GM18867 (cell line): Measurements from ENCODE around the gene MED14.

ENCODE experiments used
- ATAC-seq: cut with Tn5 transposase; IDR thresholded peaks from one replicate; pipeline ENCODE4 v1.9.1; 2021; ENCODE audit warnings: mild to moderate bottlenecking, moderate library complexity; ENCODE audit not compliant: unreplicated experiment

MED14 gene

DNA sequence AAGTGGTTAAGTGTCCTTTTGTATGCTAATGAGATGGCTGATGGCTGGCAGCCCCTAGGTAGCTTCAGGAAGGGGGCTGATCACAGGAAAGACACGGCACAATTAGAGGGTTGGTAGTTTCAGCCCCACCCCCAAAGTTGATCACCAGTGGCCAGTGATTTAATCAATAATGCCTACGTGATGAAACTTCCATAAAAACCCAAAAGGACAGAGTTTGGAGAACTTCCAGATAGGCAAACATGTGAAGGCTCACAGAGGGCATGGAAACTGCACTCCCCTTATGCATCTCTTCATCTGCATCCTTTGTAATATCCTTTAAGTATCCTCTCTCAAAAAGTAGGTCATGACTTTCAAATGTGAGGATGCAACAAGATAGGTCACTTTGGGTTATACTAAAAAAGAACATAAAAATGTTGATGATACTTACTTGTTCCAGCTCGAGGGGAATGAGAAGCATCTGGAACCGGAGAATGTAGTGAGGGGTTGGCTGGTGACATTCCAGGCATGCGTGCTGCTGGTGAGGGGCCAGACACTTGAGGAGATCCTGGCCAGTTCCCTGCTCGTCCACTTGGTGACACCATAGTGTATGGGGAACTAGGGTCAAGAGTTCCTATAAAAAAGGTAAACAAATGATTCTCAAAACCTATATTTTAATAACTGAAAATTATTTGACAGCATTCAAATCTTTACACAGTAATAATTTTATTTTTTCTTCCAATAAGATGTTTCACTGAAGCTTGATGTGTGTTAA, 71.3 kb downstream of the MED14 start:
- ATAC-seq: no peak

GRCh38 chrX:40663078-40663740, 72.1 kb downstream of the MED14 start:
- ATAC-seq: peak; percentile 92

DNA sequence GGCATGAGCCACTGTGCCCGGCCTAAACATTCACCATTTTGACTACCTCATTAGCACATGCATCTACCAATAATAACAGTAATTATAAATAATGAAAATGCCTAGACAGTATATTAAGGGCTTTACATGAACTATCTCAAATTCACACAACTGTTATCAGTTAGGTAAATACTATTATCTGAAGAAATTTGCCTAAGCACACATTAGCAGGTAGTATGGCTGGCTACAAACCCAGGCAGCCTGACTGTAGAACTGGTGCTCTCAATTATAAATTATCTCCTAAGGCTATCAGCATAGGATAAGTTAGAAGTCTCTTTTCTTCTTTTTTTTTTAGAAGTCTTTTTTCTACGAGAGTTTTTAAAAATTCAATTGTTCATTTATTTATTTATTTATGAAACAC, 73.9 kb downstream of the MED14 start:
- no peak for ATAC-seq

DNA sequence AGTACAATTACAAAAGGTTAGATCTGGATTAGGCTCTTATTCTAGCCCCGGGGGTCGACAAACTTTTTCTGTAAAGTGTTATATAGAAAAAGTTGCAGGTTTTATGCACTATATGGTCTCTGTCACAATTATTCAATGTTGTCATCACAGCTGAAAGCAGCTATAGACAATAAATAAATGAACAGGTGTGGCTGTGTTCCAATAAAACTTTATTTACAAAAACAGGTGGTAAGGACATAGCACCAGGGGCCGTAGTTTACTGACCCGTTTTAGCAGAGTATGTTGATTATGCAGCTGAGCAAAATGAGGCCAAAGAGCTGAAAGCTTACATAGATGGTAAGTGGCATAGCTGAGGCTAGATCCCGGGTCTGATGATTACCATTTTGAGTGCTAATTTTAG, 75.0 kb downstream of the MED14 start:
- ATAC-seq: no peak

GRCh38 chrX:40653535-40653934, 81.8 kb downstream of the MED14 start:
- ATAC-seq: no peak

GRCh38 chrX:40652664-40653063, 82.7 kb downstream of the MED14 start:
- no peak for ATAC-seq

DNA sequence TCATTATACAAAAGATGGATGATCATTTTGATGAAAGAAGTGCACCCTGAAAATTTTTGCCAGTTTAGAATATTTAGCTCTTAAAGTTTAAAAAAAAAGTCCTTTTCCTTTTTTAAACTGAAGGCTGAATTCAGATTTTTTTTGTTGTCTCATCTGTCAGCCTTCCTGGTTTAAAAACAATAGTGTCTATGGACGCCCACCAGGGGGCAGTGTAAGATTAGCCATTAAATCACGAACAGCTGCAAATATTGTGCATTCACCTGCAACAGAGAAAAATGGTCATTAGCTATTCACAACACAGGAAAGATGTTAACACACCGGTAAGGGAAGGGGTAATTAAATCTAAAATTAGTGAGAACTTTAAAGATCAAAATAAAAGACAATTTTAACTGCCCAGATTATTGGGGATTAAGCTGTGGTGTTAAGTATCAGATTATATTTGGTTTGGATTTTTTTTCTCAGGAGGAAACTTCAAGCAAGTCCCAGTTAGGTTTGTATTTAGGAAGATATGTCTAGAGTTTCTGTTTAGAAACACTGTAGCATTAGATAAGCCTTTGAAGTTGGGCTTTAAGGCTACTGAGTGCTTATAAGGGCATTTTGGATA, 83.6 kb downstream of the MED14 start:
- ATAC-seq: no peak

- peak; percentile 79 for ATAC-seq
These were observed 87.8 kb downstream of the MED14 start, which contains the start of gene CXorf38 for GRCh38 chrX:40647307-40648197. CXorf38 (minus strand) TSS chrX:40647561; CDS start chrX:40647520, 41 bp downstream.

DNA sequence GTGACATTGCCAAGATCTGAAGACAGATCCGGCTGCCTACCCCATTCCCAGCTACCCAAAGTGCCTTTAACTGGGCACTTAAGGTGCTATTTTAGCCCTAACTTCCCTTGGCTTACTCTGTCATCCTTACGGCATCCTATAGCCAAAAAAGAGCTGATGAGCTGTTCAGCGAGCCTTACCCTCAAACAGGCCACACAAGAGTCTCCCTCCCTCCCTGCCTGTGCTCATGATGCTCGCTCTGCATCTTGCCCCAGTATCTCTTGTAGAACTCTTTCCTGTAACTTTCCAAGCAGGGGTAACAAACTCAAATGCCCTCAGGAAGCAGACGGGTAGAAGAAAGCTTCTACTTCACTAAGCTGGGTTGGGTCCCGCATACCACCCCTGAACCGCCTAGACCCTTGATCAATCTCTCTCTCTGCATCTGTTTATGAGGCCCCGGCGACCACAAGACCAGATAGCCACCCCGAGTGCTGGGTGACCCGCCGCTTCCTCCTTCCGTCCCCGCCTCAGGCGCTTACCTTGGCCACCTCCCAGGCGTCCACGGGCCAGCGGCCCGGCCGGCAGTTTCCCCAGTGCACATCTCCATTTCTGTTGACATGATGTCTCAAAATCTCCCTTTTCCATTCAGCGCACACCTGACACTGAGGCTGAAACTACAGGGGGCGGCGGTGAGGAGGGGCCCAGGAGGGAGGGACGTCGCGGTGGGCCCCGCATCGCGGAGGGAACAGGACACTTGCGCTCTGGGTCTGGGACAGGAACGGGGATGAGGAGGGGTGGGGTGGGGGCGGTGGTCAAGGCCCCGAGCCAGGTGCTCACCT, 88.6 kb downstream of the MED14 start:
- ATAC-seq: peak; percentile 19

- ATAC-seq: peak; percentile 35
These were observed 90.5 kb downstream of the MED14 start for GRCh38 chrX:40644821-40645358.

- ATAC-seq: no peak
These were observed 91.2 kb downstream of the MED14 start for GRCh38 chrX:40644176-40644575.

- ATAC-seq: no peak
These were observed 97.7 kb downstream of the MED14 start for GRCh38 chrX:40637687-40638086.

DNA sequence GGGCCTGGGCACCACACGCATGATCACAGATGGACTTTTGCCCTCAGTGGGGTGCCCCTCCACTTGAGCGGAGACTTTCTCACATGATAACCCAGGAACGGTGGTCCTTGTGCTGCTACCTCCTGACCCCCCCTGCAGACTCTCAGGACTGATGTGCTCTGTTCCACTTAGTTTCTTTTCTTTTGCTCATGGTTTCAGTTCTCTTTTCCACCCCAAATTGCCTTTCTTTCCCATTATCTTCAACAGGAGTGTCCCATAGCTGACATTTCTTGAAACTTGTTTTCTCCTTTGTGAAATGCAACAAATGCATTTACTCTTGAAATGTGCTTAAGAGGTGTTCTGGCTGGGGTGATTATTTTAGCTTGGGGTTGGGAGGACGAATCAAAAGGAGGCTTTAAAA, 103.1 kb downstream of the MED14 start:
- no peak for ATAC-seq

GRCh38 chrX:40628506-40628905, 106.8 kb downstream of the MED14 start:
- ATAC-seq: no peak

DNA sequence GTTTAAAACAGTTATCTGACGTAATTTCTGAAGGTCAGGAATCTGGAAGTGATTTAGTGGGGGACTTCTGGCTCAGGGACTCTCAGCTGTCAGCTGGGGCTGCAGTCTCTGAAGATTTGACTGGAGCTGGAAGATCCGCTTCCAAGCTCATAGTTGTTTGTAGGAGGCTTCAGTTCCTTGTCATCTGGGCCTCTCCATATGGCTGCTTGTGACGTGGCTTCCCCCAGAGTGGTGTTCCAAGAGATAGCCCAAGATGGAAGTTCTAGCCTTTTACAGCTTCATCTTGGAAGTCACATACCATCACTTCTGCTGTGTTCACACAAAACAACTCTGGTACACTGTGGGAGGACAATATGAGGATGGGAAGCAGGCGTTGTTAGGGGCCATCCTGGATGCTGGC, 110.0 kb downstream of the MED14 start:
- no peak for ATAC-seq

DNA sequence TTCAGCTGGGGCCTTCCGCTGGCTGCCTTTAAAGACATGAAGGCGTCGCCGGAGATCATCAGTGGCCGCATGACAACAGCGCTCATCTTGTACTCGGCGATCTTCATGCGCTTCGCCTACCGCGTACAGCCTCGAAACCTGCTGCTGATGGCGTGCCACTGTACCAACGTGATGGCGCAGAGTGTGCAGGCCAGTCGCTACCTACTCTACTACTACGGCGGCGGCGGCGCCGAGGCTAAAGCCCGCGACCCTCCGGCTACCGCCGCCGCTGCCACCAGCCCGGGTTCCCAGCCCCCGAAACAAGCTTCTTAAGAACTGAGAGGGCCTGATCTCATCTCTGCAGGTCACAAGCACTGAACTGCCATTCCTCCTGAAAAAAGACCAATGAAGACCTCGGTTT, 111.7 kb downstream of the MED14 start:
- no peak for ATAC-seq

- ATAC-seq: no peak
These were observed 112.2 kb downstream of the MED14 start, which contains the start of gene MPC1L for GRCh38 chrX:40623139-40623536. MPC1L (plus strand) TSS chrX:40623428; CDS start chrX:40623566, 138 bp downstream.

DNA sequence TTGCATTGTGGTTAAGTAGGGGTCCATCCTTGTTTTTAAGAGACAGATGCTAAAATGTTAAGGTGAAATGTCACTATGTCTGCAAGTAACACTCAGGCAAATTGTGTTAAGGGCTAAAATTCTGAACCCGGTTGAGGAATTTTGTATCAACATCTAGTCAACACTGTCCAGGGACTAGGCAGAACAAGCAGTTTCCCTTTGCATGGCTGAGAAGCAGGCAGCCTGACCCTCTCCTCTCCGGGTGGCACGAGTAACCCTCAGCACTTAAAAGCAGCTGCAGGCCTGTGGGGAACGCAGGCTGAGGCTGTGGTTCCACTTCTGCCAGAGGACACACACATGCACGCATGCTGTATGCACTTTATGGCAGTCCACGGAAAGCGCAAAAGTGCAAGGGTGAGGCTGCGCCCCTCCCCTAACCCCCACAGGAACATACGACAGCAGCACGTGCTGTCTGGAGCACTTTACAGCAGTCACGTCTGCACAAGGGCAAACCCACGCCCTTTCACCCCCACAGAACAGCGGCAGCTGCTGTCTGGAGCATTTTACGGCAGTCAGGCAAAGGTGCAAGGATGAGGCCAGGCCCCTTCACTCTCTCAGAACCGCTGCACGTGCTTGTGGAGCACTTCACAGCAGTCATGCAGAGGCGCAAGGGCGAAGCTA, 112.7 kb downstream of the MED14 start:
- no peak for ATAC-seq

- ATAC-seq: no peak
These were observed 117.8 kb downstream of the MED14 start for GRCh38 chrX:40617566-40617965.
